IPS-18c (cell line): ENCODE measurements around the gene SZT2.
A peak's percentile ranks its signal among the peaks of the same experiment; 100 is the strongest.
"Not testable (repeated sequence)": the region's sequence is repeated elsewhere in the genome, so short reads cannot be mapped to it uniquely, and the experiment has no call there.

Source experiments
- H3K4me3 ChIP-seq: 2 replicates; pipeline ENCODE4 v1.7.0; 2013; ENCODE audit warnings: low read depth, mild to moderate bottlenecking, low read length, moderate library complexity; ENCODE audit not compliant: insufficient read depth
- H3K9me3 ChIP-seq: one replicate; pipeline ENCODE4 v1.6.1; 2013; ENCODE audit warnings: mild to moderate bottlenecking, low read length, moderate library complexity; ENCODE audit not compliant: control insufficient read depth, insufficient read depth

The SZT2 gene

GRCh38 chr1:43453442-43454269 is 64.0 kb downstream of the SZT2 start, which contains the start of gene HYI:
HYI (minus strand) TSS chr1:43453931; CDS start chr1:43453793, 138 bp downstream.
- H3K4me3 ChIP-seq: peak within 1 kb of the TSS; percentile 55
- H3K9me3 ChIP-seq: no peaks in the 10 kb centered on the region

DNA sequence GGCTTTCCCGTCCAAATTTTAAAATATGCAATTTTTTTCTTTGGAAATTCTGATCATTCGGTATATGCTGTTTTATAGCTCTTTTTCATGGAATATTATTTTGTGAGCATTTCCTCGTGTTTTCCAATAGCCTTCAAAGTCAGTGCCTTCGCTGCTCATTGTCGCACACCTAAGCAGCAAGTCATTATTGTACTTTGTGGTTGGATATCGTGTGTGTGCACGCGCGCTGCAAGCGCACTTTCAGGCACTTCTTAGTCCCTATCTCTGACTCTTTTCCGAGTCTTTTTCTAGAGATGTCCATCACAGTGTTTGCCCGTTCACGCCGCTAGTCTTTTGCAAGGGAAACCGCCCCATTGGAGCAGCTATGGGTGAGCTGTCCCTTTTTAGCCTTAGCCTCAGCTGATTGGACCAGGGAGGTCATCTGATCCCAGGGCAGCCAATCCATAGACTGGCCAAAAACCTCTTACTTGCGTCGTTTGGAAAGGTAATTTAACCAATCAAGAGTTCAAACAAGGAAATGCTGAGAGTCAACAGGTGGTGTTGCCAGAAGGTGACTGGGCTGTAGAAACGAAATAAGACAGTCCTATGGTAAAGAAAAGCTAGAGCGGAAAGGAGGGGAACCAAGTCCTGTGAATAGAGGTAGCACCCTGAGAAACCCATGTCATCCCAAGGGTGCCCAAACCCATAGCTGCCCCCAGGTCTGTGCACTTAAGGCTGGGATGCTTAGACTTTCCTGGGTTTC is 64.7 kb downstream of the SZT2 start:
- Histone ChIP-seq H3K4me3 (peak overlapping the region; percentile 45; the same call in 1 of the 2 replicates), H3K9me3 (no peaks in the 10 kb centered on the region)

GRCh38 chr1:43455213-43455889 is 65.7 kb downstream of the SZT2 start:
- H3K9me3 ChIP-seq: no peaks in the 10 kb centered on the region
- no peak overlapping the region for H3K4me3 ChIP-seq

DNA sequence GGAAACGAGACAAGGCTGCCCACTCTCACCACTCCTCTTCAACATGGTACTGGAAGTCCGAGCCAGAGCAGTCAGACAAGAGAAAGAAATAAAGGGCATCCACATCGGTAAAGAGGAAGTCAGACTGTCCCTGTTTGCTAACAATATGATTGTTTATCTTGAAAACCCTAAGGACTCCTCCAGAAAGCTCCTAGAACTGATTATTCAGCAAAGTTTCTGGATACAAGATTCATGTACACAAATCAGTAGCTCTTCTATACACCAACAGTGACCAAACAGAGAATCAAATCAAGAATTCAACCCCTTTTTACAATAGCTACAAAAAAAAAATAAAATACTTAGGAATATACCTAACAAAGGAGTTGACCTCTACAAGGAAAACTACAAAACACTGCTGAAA is 68.7 kb downstream of the SZT2 start:
- H3K4me3 ChIP-seq, H3K9me3 ChIP-seq: not testable (repeated sequence)

DNA sequence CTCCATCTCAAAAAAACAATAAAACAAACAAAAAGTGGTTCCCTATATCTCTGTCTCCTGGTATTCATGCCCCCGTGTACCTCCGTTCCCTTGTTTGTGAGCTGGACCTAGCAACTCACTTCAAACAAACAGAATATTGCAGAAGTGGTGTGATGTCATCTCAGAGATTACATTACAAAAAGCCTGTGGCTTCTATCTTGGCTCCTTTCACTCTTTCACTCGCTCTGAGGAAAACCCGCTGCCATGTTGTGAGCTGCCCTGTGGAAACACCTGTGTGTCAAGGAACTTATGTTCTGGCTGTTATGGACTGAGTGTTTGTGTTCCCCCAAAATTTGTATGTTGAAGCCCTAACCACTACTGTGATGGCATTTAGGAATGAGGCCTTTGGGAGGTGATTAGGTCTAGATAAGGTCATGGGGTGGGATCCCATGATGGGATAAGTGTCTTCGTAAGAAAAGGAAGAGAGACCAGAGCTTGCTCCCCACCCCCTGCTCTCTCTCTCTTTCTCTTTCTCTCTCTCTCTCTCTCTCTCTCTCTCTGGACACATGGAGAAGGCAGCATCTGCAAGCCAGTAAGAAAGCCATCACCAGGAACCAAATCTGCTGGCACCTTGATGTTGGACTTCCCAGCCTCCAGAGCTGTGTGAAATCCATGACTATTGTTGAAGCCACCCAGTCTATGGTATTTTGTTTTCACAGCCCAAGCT is 71.4 kb downstream of the SZT2 start:
- Histone ChIP-seq H3K9me3 (peaks cover 2% of the 10 kb centered on the region), H3K4me3 (no peak overlapping the region)

- Histone ChIP-seq H3K4me3 (no peak overlapping the region), H3K9me3 (peaks cover 2% of the 10 kb centered on the region)
Observed at GRCh38 chr1:43463479-43463878, 73.8 kb downstream of the SZT2 start.

GRCh38 chr1:43464681-43465504 is 75.2 kb downstream of the SZT2 start:
- H3K9me3 ChIP-seq: peaks cover 2% of the 10 kb centered on the region
- no peak overlapping the region for H3K4me3 ChIP-seq

DNA sequence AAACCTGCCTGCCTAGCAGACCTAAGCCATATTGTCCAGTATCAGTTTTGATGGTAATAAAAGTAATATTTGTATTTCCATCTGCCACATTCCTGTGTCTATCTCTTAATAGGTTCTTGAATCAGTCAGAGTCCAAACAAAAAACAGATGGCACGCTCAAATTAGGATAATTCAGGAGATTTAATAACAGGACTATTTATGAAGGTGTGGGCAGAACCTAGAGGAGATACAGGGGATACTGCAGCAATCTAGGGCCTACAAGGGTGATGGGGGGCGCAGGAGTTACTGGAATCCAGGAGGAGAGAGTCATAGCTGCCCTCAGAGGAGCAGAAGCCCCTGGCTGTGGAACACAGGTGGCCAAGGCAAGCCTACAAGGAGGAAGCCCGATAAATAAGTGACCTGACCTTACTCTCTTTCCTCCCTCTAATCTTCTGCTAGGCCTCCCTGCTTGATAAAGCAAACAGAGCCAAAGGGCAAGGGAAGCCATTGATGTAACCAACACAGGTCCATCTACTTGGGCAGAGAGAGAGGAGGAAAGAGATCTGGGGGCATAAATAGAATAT is 75.9 kb downstream of the SZT2 start:
- Histone ChIP-seq H3K9me3 (peaks cover 2% of the 10 kb centered on the region), H3K4me3 (no peak overlapping the region)

DNA sequence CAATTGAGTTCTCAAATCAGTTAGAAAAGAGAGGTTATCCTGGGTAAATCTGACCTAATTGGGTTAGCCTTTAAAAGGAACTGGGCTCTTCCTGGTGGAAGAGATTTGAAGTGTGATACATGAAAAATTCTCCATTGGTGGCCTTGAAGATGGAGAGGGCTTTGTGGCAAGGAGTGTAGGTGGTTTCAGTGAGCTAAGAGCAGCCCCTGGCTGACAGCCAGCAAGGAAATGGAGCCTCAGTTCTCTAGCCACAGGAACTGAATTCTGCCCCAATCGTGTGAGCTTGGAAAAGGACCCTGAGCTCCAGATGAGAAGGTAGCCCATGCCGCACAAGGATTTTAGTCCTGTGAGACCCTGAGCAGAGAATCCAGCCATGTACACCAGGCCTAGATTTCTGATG is 76.7 kb downstream of the SZT2 start:
- Histone ChIP-seq H3K4me3 (no peak overlapping the region), H3K9me3 (peaks cover 2% of the 10 kb centered on the region)

- Histone ChIP-seq H3K9me3 (no peaks in the 10 kb centered on the region), H3K4me3 (no peak overlapping the region)
Observed at GRCh38 chr1:43468414-43468813, 78.7 kb downstream of the SZT2 start.

GRCh38 chr1:43469932-43470331 is 80.2 kb downstream of the SZT2 start:
- no peaks in the 10 kb centered on the region for H3K9me3 ChIP-seq
- H3K4me3 ChIP-seq: no peak overlapping the region

DNA sequence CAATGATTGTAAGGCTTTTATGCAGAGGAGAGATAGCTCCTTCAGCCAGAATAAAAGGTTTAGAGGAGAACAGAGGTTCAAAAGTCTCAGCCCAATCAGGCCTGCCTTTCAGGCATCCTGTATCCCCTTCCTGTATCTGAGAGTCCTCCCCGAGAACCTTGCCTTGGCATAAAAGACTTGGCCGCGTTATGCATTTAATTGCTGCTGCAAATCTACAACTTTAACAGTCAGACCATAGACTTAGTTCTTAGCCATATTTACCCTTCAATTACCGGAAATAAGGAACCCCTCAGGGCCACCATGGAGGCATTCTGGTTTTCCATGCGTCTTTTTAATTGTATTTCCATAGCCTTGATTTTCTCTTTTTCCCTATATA is 82.4 kb downstream of the SZT2 start:
- Histone ChIP-seq H3K4me3 (no peak overlapping the region), H3K9me3 (no peaks in the 10 kb centered on the region)

- not testable (repeated sequence) for H3K4me3 ChIP-seq, H3K9me3 ChIP-seq
Observed at GRCh38 chr1:43472463-43473151, 82.9 kb downstream of the SZT2 start.

GRCh38 chr1:43473463-43473862 is 83.8 kb downstream of the SZT2 start:
- Histone ChIP-seq H3K9me3 (no peaks in the 10 kb centered on the region), H3K4me3 (no peak overlapping the region)

- H3K9me3 ChIP-seq, H3K4me3 ChIP-seq: not testable (repeated sequence)
Observed at GRCh38 chr1:43475611-43476401, 86.1 kb downstream of the SZT2 start.
